Keratinocyte (primary cell): ENCODE results near the gene CFI. TPM values are rescaled to one million over a fixed set of nuclear protein-coding genes. Genes with fewer than 3 reads are reported as not detected.

Experiments
- DNase-seq: peaks from one replicate; pipeline ENCODE4 v3.0.0-alpha.2; 2011; ENCODE audit warnings: low read depth, missing footprints, low spot score
- FAIRE-seq: peaks from 2 replicates; lab custom pipeline; 2011; peaks lifted over from hg19 to GRCh38; lab: Jason Lieb, UNC
- H2AFZ ChIP-seq: 2 replicates; pipeline ENCODE4 v1.6.0; 2012; ENCODE audit warnings: low read length, control low read depth, inconsistent platforms; ENCODE audit not compliant: control insufficient read depth
- H3K27ac ChIP-seq: 2 replicates; pipeline ENCODE4 v1.5.1; 2011; ENCODE audit warnings: low read length; ENCODE audit not compliant: control insufficient read depth, insufficient read depth
- H3K27me3 ChIP-seq: 3 replicates; pipeline ENCODE4 v1.6.0; 2011; ENCODE audit warnings: low read length; ENCODE audit not compliant: control insufficient read depth, insufficient read depth; ENCODE audit errors: extremely low read depth
- H3K36me3 ChIP-seq, 2 experiments: 2 replicates in 1 of 2; 3 replicates in 1 of 2; pipeline ENCODE4 v1.5.1; 2011; ENCODE audit warnings: low read length in 2 of 2, mild to moderate bottlenecking in 1 of 2; ENCODE audit not compliant: control insufficient read depth in 2 of 2, insufficient read depth in 2 of 2; ENCODE audit errors: extremely low read depth in 1 of 2
- H3K4me1 ChIP-seq: 3 replicates; pipeline ENCODE4 v1.5.1; 2011; ENCODE audit warnings: low read length; ENCODE audit not compliant: control insufficient read depth, insufficient read depth; ENCODE audit errors: extremely low read depth
- H3K4me2 ChIP-seq: 3 replicates; pipeline ENCODE4 v1.6.0; 2011; ENCODE audit warnings: low read depth, low read length; ENCODE audit not compliant: control insufficient read depth, insufficient read depth; ENCODE audit errors: extremely low read depth
- H3K4me3 ChIP-seq, 3 experiments: fragments of 200-600 bp in 1 of 3; sonication (generic) in 1 of 3; 2 replicates in 2 of 3; 3 replicates in 1 of 3; pipeline ENCODE4 v1.5.1; 2011 to 2016; ENCODE audit warnings: low read length in 3 of 3, mild to moderate bottlenecking in 3 of 3, control low read depth in 2 of 3, inconsistent platforms in 1 of 3, low read depth in 1 of 3, mixed read lengths in 1 of 3, mixed run types in 1 of 3, moderate library complexity in 1 of 3; ENCODE audit not compliant: control insufficient read depth in 2 of 3, insufficient read depth in 2 of 3; ENCODE audit errors: extremely low read depth in 1 of 3
- H3K79me2 ChIP-seq: 2 replicates; pipeline ENCODE4 v1.6.0; 2012; ENCODE audit warnings: low read length; ENCODE audit not compliant: control insufficient read depth, insufficient read depth
- H3K9ac ChIP-seq: 3 replicates; pipeline ENCODE4 v1.6.0; 2011; ENCODE audit warnings: low read length; ENCODE audit not compliant: control insufficient read depth, insufficient read depth; ENCODE audit errors: extremely low read depth
- H3K9me1 ChIP-seq: 3 replicates; pipeline ENCODE4 v1.6.0; 2011; ENCODE audit warnings: low read length; ENCODE audit not compliant: control insufficient read depth, insufficient read depth; ENCODE audit errors: extremely low read depth
- H3K9me3 ChIP-seq: 2 replicates; pipeline ENCODE4 v1.5.1; 2012; ENCODE audit warnings: low read depth, low read length; ENCODE audit not compliant: control insufficient read depth
- H4K20me1 ChIP-seq: 3 replicates; pipeline ENCODE4 v1.6.0; 2011; ENCODE audit warnings: low read length; ENCODE audit not compliant: control insufficient read depth, insufficient read depth; ENCODE audit errors: extremely low read depth
- CTCF ChIP-seq, 3 experiments: IDR thresholded peaks in 1 of 3; conservative IDR thresholded peaks in 1 of 3; optimal IDR thresholded peaks in 1 of 3; 2 replicates in 2 of 3; 3 replicates in 1 of 3; pipeline versions ENCODE3 to v1.5.1; 2011; ENCODE audit warnings: low read length in 3 of 3, mild to moderate bottlenecking in 3 of 3, moderate library complexity in 2 of 3, control low read depth in 1 of 3, inconsistent platforms in 1 of 3; ENCODE audit not compliant: insufficient read depth in 2 of 3; ENCODE audit errors: extremely low read depth in 1 of 3
- EZH2 ChIP-seq: IDR thresholded peaks from one replicate; pipeline ENCODE4 v1.6.1; 2012; ENCODE audit warnings: inconsistent platforms, mild to moderate bottlenecking, low read length, moderate library complexity
- dilution Hi-C: fragments of 300-500 bp; cut with MboI; formaldehyde crosslinking; loops from one replicate; pipeline ENCODE4 v1.7.0; 2020; ENCODE audit warnings: low sequenced_read_pairs; ENCODE audit not compliant: extremely low pct_ligation_motif_present
- polyA plus RNA-seq, 5 experiments: library from polyadenylated mRNA; depleted of rRNA in 3 of 5; stranded (reverse) in 3 of 5; stranded (forward) in 1 of 5; unstranded in 1 of 5; fragments of >200 nt; gene quantifications; 1 replicate in 1 of 5; 2 replicates in 3 of 5; 3 replicates in 1 of 5; pipeline versions ENCODE4 v1.2.1 to v1.2.3, GENCODE V29; 2011 to 2012; ENCODE audit warnings: missing spikeins in 2 of 5, low read depth in 1 of 5, low replicate concordance in 1 of 5

Gene CFI
- polyA plus RNA-seq, 1 donor (not counting 4 experiments of a cell fraction or from before 2014, with no cell fraction given), result not detected

GRCh38 chr4:109733728-109734127 lies 68.1 kb downstream of the CFI start:
- dilution Hi-C loops, result no loop called here
- H3K79me2 ChIP-seq, result peaks cover 8% of the 10 kb centered on the region

GRCh38 chr4:109730619-109731545 lies 70.9 kb downstream of the CFI start:
- no peaks in the 10 kb centered on the region for H3K9me1 ChIP-seq
- peak overlapping the region; percentile 77 for H3K9ac ChIP-seq
- no peak for DNase-seq
- dilution Hi-C loops, result no loop called here
- H3K4me2 ChIP-seq, result peak overlapping the region; percentile 89
- H2AFZ ChIP-seq, result peak overlapping the region; percentile 94
- TF ChIP-seq CTCF (optimal IDR thresholded peaks at IDR 0.05 in 1 of 3, IDR thresholded peaks at IDR 0.05 in 1 of 3, conservative IDR thresholded peaks at IDR 0.05 in 1 of 3; ENCODE audit: extremely low read depth in 1 of 3, insufficient read depth in 2 of 3, low read length in 3 of 3) (no peak), EZH2 (no peak)
- peak overlapping the region; percentile 72 for H3K27ac ChIP-seq
- H4K20me1 ChIP-seq, result no peaks in the 10 kb centered on the region
- peaks cover 31% of the 10 kb centered on the region for H3K79me2 ChIP-seq
- no peaks in the 10 kb centered on the region for H3K27me3 ChIP-seq
- peaks cover 11% of the 10 kb centered on the region for H3K4me1 ChIP-seq
- peak overlapping the region; percentile 48 to 87 (median 67) for H3K4me3 ChIP-seq
- H3K9me3 ChIP-seq, result no peaks in the 10 kb centered on the region
- H3K36me3 ChIP-seq, result no peaks in the 10 kb centered on the region
- no peak for FAIRE-seq

More at GRCh38 chr4:109733728-109734127, 68.1 kb downstream of the CFI start:
- TF ChIP-seq EZH2 (no peak), CTCF (optimal IDR thresholded peaks at IDR 0.05 in 1 of 3, IDR thresholded peaks at IDR 0.05 in 1 of 3, conservative IDR thresholded peaks at IDR 0.05 in 1 of 3; ENCODE audit: extremely low read depth in 1 of 3, insufficient read depth in 2 of 3, low read length in 3 of 3) (no peak)
- no peak overlapping the region for H3K9ac ChIP-seq
- DNase-seq, result no peak
- peaks cover 4% of the 10 kb centered on the region for H3K4me1 ChIP-seq
- no peaks in the 10 kb centered on the region for H3K9me1 ChIP-seq
- no peaks in the 10 kb centered on the region for H3K9me3 ChIP-seq
- H2AFZ ChIP-seq, result no peak overlapping the region
- no peak overlapping the region for H3K4me2 ChIP-seq
- no peak overlapping the region for H3K4me3 ChIP-seq
- no peaks in the 10 kb centered on the region for H3K27me3 ChIP-seq
- no peak overlapping the region for H3K27ac ChIP-seq
- no peaks in the 10 kb centered on the region for H4K20me1 ChIP-seq
- no peaks in the 10 kb centered on the region for H3K36me3 ChIP-seq
- FAIRE-seq, result no peak
